ENCODE results near the gene HAAO. TPM values are rescaled to one million over a fixed set of nuclear protein-coding genes. Genes with fewer than 3 reads are reported as not detected.

Gene HAAO
- total and polyA plus RNA-seq, 2 of the 13 experiments (the other 11 are each of a cell fraction or from before 2014, with no cell fraction given): 36.1 to 42.7 TPM

- TF ChIP-seq KLF12 (CRISPR knock-in tag; IDR thresholded peaks at IDR 0.05; ENCODE audit: borderline replicate concordance) (no peak), SIN3B (IDR thresholded peaks at IDR 0.05; ENCODE audit: low read length) (no peak), CBX1 (IDR thresholded peaks at IDR 0.05; ENCODE audit: low read depth) (peak; percentile 63), HES4 (CRISPR knock-in tag; IDR thresholded peaks at IDR 0.05; ENCODE audit: borderline replicate concordance) (no peak), PLRG1 (conservative IDR thresholded peaks at IDR 0.05) (no peak), KAT7 (CRISPR knock-in tag; IDR thresholded peaks at IDR 0.05; ENCODE audit: borderline replicate concordance) (0 out of 2 replicates have a peak, but pooled peaks have one; percentile 45), SMAD9 (CRISPR knock-in tag; IDR thresholded peaks at IDR 0.05) (no peak), THYN1 (CRISPR knock-in tag; IDR thresholded peaks at IDR 0.05; ENCODE audit: borderline replicate concordance, low read depth) (no peak), KLF9 (CRISPR knock-in tag; IDR thresholded peaks at IDR 0.05; ENCODE audit: low read depth) (no peak), EP300 (IDR thresholded peaks at IDR 0.05; ENCODE audit: low read depth in 2 of 2, low read length in 2 of 2) (no peak), EP300 (CRISPR knock-in tag; IDR thresholded peaks at IDR 0.05; ENCODE audit: borderline replicate concordance) (no peak; the same call in 1 of the 2 replicates), TAF1 (CRISPR knock-in tag; IDR thresholded peaks at IDR 0.05) (0 out of 2 replicates have a peak, but pooled peaks have one; percentile 22), HNRNPK (IDR thresholded peaks at IDR 0.05; ENCODE audit: low read depth, low read length, poor library complexity, severe bottlenecking) (no peak), ESRRA (CRISPR knock-in tag; IDR thresholded peaks at IDR 0.05; ENCODE audit: low read depth) (no peak; the same call in 1 of the 2 replicates), EEA1 (CRISPR knock-in tag; IDR thresholded peaks at IDR 0.05; ENCODE audit: borderline replicate concordance) (no peak), STAT5B (CRISPR knock-in tag; IDR thresholded peaks at IDR 0.05) (no peak), ISX (CRISPR knock-in tag; conservative IDR thresholded peaks at IDR 0.05) (no peak), SKI (IDR thresholded peaks at IDR 0.05; ENCODE audit: partially characterized antibody) (no peak), SIN3A (IDR thresholded peaks at IDR 0.05; ENCODE audit: borderline replicate concordance, low read depth, low read length) (peak; percentile 89; the same call in 1 of the 2 replicates), ZBTB7B (CRISPR knock-in tag; IDR thresholded peaks at IDR 0.05) (no peak), ZFYVE20 (CRISPR knock-in tag; IDR thresholded peaks at IDR 0.05; ENCODE audit: borderline replicate concordance, low read depth) (no peak), ZZZ3 (CRISPR knock-in tag; IDR thresholded peaks at IDR 0.05; ENCODE audit: borderline replicate concordance) (0 out of 2 replicates have a peak, but pooled peaks have one; percentile 32)
- TF ChIP-seq, protein P1, sequence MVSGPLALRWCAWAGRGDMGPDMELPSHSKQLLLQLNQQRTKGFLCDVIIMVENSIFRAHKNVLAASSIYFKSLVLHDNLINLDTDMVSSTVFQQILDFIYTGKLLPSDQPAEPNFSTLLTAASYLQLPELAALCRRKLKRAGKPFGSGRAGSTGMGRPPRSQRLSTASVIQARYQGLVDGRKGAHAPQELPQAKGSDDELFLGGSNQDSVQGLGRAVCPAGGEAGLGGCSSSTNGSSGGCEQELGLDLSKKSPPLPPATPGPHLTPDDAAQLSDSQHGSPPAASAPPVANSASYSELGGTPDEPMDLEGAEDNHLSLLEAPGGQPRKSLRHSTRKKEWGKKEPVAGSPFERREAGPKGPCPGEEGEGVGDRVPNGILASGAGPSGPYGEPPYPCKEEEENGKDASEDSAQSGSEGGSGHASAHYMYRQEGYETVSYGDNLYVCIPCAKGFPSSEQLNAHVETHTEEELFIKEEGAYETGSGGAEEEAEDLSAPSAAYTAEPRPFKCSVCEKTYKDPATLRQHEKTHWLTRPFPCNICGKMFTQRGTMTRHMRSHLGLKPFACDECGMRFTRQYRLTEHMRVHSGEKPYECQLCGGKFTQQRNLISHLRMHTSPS (CRISPR knock-in tag; IDR thresholded peaks at IDR 0.05; ENCODE audit: low read depth): 0 out of 2 replicates have a peak, but pooled peaks have one; percentile 27
- TF ChIP-seq, protein P2, sequence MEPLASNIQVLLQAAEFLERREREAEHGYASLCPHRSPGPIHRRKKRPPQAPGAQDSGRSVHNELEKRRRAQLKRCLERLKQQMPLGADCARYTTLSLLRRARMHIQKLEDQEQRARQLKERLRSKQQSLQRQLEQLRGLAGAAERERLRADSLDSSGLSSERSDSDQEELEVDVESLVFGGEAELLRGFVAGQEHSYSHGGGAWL (CRISPR knock-in tag; IDR thresholded peaks at IDR 0.05): no peak; the same call in 1 of the 2 replicates
- TF ChIP-seq, protein P3, sequence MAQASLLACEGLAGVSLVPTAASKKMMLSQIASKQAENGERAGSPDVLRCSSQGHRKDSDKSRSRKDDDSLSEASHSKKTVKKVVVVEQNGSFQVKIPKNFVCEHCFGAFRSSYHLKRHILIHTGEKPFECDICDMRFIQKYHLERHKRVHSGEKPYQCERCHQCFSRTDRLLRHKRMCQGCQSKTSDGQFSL (CRISPR knock-in tag; IDR thresholded peaks at IDR 0.05): no peak
- TF ChIP-seq, protein P4, sequence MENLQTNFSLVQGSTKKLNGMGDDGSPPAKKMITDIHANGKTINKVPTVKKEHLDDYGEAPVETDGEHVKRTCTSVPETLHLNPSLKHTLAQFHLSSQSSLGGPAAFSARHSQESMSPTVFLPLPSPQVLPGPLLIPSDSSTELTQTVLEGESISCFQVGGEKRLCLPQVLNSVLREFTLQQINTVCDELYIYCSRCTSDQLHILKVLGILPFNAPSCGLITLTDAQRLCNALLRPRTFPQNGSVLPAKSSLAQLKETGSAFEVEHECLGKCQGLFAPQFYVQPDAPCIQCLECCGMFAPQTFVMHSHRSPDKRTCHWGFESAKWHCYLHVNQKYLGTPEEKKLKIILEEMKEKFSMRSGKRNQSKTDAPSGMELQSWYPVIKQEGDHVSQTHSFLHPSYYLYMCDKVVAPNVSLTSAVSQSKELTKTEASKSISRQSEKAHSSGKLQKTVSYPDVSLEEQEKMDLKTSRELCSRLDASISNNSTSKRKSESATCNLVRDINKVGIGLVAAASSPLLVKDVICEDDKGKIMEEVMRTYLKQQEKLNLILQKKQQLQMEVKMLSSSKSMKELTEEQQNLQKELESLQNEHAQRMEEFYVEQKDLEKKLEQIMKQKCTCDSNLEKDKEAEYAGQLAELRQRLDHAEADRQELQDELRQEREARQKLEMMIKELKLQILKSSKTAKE (CRISPR knock-in tag; IDR thresholded peaks at IDR 0.05; ENCODE audit: borderline replicate concordance): no peak
Observed at GRCh38 chr2:42794271-42795046, 2.1 kb upstream of the HAAO start (continued).
